ENCODE results near the gene CDCA4. TPM values are rescaled to one million over a fixed set of nuclear protein-coding genes. Genes with fewer than 3 reads are reported as not detected.

CDCA4 gene
- total RNA-seq, 4 donors from 2014 or later, result 27.7 to 38.6 (median 35.8) TPM

DNA sequence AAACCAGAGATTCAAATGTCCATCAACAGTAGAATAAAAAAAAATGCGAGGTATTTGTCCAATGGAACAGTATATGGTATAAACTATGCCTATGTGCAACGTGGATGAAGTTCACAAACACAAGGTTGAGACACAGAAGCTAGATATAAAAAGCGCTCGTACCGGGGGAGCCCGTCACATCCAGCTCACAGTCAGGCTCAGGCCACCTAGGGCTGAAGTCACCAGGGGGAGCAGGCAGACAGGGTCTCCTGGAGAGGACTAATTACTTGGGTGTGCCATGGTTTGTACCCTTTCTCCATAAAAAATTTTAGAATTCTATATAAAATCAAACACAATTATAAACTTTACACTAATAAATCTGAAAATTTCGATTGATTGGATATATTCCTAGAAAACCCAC is 56.3 kb downstream of the CDCA4 start:
- no peak for TF ChIP-seq POLR2AphosphoS5 (IDR thresholded peaks at IDR 0.05)
- TF ChIP-seq, protein P1, sequence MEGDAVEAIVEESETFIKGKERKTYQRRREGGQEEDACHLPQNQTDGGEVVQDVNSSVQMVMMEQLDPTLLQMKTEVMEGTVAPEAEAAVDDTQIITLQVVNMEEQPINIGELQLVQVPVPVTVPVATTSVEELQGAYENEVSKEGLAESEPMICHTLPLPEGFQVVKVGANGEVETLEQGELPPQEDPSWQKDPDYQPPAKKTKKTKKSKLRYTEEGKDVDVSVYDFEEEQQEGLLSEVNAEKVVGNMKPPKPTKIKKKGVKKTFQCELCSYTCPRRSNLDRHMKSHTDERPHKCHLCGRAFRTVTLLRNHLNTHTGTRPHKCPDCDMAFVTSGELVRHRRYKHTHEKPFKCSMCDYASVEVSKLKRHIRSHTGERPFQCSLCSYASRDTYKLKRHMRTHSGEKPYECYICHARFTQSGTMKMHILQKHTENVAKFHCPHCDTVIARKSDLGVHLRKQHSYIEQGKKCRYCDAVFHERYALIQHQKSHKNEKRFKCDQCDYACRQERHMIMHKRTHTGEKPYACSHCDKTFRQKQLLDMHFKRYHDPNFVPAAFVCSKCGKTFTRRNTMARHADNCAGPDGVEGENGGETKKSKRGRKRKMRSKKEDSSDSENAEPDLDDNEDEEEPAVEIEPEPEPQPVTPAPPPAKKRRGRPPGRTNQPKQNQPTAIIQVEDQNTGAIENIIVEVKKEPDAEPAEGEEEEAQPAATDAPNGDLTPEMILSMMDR (IDR thresholded peaks at IDR 0.05), result no peak
- no peak for TF ChIP-seq POLR2A (IDR thresholded peaks at IDR 0.05)
- no peaks in the 10 kb centered on the region for H3K36me3 ChIP-seq
- no peak overlapping the region for H3K4me3 ChIP-seq
- H3K4me1 ChIP-seq, result peaks cover 46% of the 10 kb centered on the region
- no peaks in the 10 kb centered on the region for H3K27me3 ChIP-seq
- no peak overlapping the region for H3K27ac ChIP-seq
- no peaks in the 10 kb centered on the region for H3K9me3 ChIP-seq
- peak in 1 of 2 donors; percentile 32 for DNase-seq (ENCODE audit: low spot score in 2 of 2)
- 88% methylated on average over 7 of the region's 7 CpGs for WGBS

Other genes with a start within 250 kb of the CDCA4 start
- 10 to 100 TPM; 63.1 to 77.6 (median 70.4) TPM for gene AKT1, start 225.3 kb downstream of the CDCA4 start, total RNA-seq
- 1 to 10 TPM; 3.7 to 9.8 (median 7.8) TPM for gene ZBTB42, start 220.0 kb downstream of the CDCA4 start, total RNA-seq
- gene CEP170B, start 155.8 kb downstream of the CDCA4 start, total RNA-seq, result 10 to 100 TPM; 53.3 to 70.1 (median 60.4) TPM
- under 1 TPM in 1 of 4 donors, not detected in 3; 0.16 TPM for gene PLD4, start 96.2 kb downstream of the CDCA4 start, total RNA-seq
- gene AHNAK2, start 42.7 kb downstream of the CDCA4 start, total RNA-seq, result 100 to 1,000 TPM; 829 to 975 (median 858) TPM
- 10 to 100 TPM in 2 of 4 donors, 1 to 10 TPM in 2; 6.3 to 10.9 (median 9.1) TPM for gene CLBA1, start 35.3 kb downstream of the CDCA4 start, total RNA-seq
- 1 to 10 TPM in 2 of 4 donors, under 1 TPM in 2; 0.95 to 2.7 (median 1.3) TPM for gene GPR132, start 44.3 kb upstream of the CDCA4 start, total RNA-seq
- gene JAG2, start 147.7 kb upstream of the CDCA4 start, total RNA-seq, result 10 to 100 TPM; 47.4 to 75.4 (median 67.2) TPM
- gene NUDT14, start 160.2 kb upstream of the CDCA4 start, total RNA-seq, result 10 to 100 TPM; 14.6 to 22.2 (median 19.8) TPM
- 10 to 100 TPM; 38.9 to 63.7 (median 58.6) TPM for gene BTBD6, start 227.4 kb upstream of the CDCA4 start, total RNA-seq